GM23338 (cell line): Measurements from ENCODE around the gene NRDE2. TPM values are rescaled to one million over a fixed set of nuclear protein-coding genes. Genes with fewer than 3 reads are reported as not detected.

Source experiments
- ATAC-seq: fragments of 200-7000 bp; cut with Tn5 transposase; 3 replicates; pipeline ENCODE4 v1.9.1; 2020
- DNase-seq: peaks from one replicate; pipeline ENCODE4 v3.0.0-alpha.2; 2015; ENCODE audit warnings: low spot score
- H2AFZ ChIP-seq: fragments of 200-600 bp; sonication (generic); 2 replicates; pipeline ENCODE4 v1.8.0; 2016; ENCODE audit warnings: antibody characterized with exemption, mild to moderate bottlenecking, moderate library complexity
- H3F3A ChIP-seq: fragments of 200-600 bp; sonication (generic); replicated peaks from 2 replicates; pipeline ENCODE4 v1.8.0; 2017; ENCODE audit warnings: antibody characterized with exemption, mixed run types, low read depth
- H3K27ac ChIP-seq: fragments of 200-600 bp; sonication (generic); 2 replicates; pipeline ENCODE4 v1.6.1; 2016; ENCODE audit warnings: low read depth
- H3K27me3 ChIP-seq: fragments of 200-600 bp; sonication (generic); 2 replicates; pipeline ENCODE4 v1.8.0; 2016; ENCODE audit warnings: mild to moderate bottlenecking, mixed run types, moderate library complexity; ENCODE audit not compliant: insufficient read depth
- H3K36me3 ChIP-seq: fragments of 200-600 bp; sonication (generic); 2 replicates; pipeline ENCODE4 v1.8.0; 2016; ENCODE audit warnings: mild to moderate bottlenecking; ENCODE audit not compliant: insufficient read depth
- H3K4me1 ChIP-seq: fragments of 200-600 bp; sonication (generic); 2 replicates; pipeline ENCODE4 v1.8.0; 2016; ENCODE audit warnings: mild to moderate bottlenecking, moderate library complexity; ENCODE audit not compliant: insufficient read depth
- H3K4me2 ChIP-seq: fragments of 200-600 bp; sonication (generic); 2 replicates; pipeline ENCODE4 v1.7.1; 2017; ENCODE audit warnings: mixed run types
- H3K4me3 ChIP-seq: fragments of 200-600 bp; sonication (generic); 2 replicates; pipeline ENCODE4 v1.6.1; 2016; ENCODE audit warnings: mixed run types
- H3K79me2 ChIP-seq: fragments of 200-600 bp; sonication (generic); replicated peaks from 2 replicates; pipeline ENCODE4 v1.8.0; 2017; ENCODE audit warnings: mild to moderate bottlenecking; ENCODE audit not compliant: insufficient read depth
- H3K9me2 ChIP-seq: fragments of 200-600 bp; sonication (generic); 2 replicates; pipeline ENCODE4 v1.8.0; 2017; ENCODE audit not compliant: insufficient read depth
- H4K20me1 ChIP-seq: fragments of 200-600 bp; sonication (generic); replicated peaks from 2 replicates; pipeline ENCODE4 v1.8.0; 2017; ENCODE audit warnings: mild to moderate bottlenecking; ENCODE audit not compliant: insufficient read depth
- H3K27ac Mint-ChIP-seq: 2 replicates; pipeline ENCODE4 v1.8.0; 2020; ENCODE audit warnings: inconsistent platforms, mild to moderate bottlenecking, moderate library complexity, mixed read lengths
- H3K27me3 Mint-ChIP-seq: 3 replicates; pipeline ENCODE4 v1.8.0; 2022; ENCODE audit warnings: low read depth, mild to moderate bottlenecking, moderate library complexity, mixed read lengths, inconsistent platforms; ENCODE audit not compliant: insufficient read depth, poor library complexity
- H3K36me3 Mint-ChIP-seq: 3 replicates; pipeline ENCODE4 v1.8.0; 2021; ENCODE audit warnings: low read depth, mild to moderate bottlenecking, inconsistent platforms, moderate library complexity, mixed read lengths
- H3K4me1 Mint-ChIP-seq: 3 replicates; pipeline ENCODE4 v1.8.0; 2020; ENCODE audit warnings: mild to moderate bottlenecking, inconsistent platforms, mixed read lengths
- H3K4me3 Mint-ChIP-seq: 3 replicates; pipeline ENCODE4 v1.8.0; 2021; ENCODE audit warnings: moderate library complexity, mild to moderate bottlenecking, inconsistent platforms, mixed read lengths
- H3K9me3 Mint-ChIP-seq: 3 replicates; pipeline ENCODE4 v1.8.0; 2020; ENCODE audit warnings: moderate library complexity, mild to moderate bottlenecking, inconsistent platforms, mixed read lengths
- EZH2 ChIP-seq: fragments of 200-600 bp; sonication (generic); IDR thresholded peaks from one replicate; pipeline ENCODE4 v1.8.0; 2017; ENCODE audit warnings: antibody characterized with exemption, mild to moderate bottlenecking, low read depth; ENCODE audit not compliant: unreplicated experiment
- EZH2phosphoT487 ChIP-seq: fragments of 200-600 bp; sonication (generic); IDR thresholded peaks from one replicate; pipeline ENCODE4 v1.8.1; 2018; ENCODE audit warnings: antibody characterized with exemption; ENCODE audit not compliant: unreplicated experiment
- JUNB ChIP-seq: IDR thresholded peaks from one replicate; pipeline ENCODE4 v1.6.1; 2016; ENCODE audit warnings: antibody characterized with exemption; ENCODE audit not compliant: unreplicated experiment
- polyA plus RNA-seq: library from polyadenylated mRNA; unstranded; fragments of >200 nt; fragmentation: Nextera tagmentation; extraction: Ambion mirVana; gene quantifications from 2 replicates; pipeline ENCODE4 v1.2.1, GENCODE V29; 2016
- total RNA-seq: library from RNA; depleted of rRNA; stranded (reverse); fragments of >200 nt; shearing (Covaris generic); gene quantifications from 2 replicates; pipeline ENCODE4 v1.2.3, GENCODE V29; 2014
- TF ChIP-seq, protein P1 (sequence below): fragments of 250-450 bp; sonication (Bioruptor Pico); IDR thresholded peaks from 2 replicates; pipeline ENCODE4 v1.5.0; 2020; ENCODE audit warnings: mild to moderate bottlenecking, moderate library complexity
- TF ChIP-seq, protein P2 (sequence below), 2 experiments: fragments of 200-600 bp in 1 of 2; sonication (generic) in 1 of 2; conservative IDR thresholded peaks; 2 replicates each; pipeline versions ENCODE4 v1.5.1 to v1.6.1; 2016 to 2017; ENCODE audit warnings: antibody characterized with exemption in 2 of 2, low read depth in 2 of 2, mild to moderate bottlenecking in 2 of 2, moderate library complexity in 1 of 2

The NRDE2 gene
- total and polyA plus RNA-seq, 2 experiments from 2014 or later: 9.8 to 20.6 TPM

DNA sequence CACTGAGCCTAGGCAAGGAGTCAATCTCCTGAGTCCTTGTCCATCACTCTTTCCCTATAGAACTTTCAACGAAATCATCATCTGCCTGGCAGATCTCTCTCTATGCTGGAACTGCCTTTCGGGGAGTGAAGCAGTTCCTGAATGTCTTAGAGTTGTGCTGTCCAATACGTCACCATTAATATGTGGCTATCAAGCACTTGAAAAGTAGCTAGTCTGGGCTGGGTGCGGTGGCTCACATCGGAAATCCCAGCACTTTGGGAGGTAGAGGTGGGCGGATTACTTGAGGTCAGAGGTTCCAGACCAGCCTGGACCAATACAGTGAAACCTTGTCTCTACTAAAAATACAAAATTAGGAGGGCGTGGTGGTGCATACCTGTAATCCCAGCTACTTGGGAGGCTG, 35.1 kb downstream of the NRDE2 start (continued):
- TF ChIP-seq, protein P1, sequence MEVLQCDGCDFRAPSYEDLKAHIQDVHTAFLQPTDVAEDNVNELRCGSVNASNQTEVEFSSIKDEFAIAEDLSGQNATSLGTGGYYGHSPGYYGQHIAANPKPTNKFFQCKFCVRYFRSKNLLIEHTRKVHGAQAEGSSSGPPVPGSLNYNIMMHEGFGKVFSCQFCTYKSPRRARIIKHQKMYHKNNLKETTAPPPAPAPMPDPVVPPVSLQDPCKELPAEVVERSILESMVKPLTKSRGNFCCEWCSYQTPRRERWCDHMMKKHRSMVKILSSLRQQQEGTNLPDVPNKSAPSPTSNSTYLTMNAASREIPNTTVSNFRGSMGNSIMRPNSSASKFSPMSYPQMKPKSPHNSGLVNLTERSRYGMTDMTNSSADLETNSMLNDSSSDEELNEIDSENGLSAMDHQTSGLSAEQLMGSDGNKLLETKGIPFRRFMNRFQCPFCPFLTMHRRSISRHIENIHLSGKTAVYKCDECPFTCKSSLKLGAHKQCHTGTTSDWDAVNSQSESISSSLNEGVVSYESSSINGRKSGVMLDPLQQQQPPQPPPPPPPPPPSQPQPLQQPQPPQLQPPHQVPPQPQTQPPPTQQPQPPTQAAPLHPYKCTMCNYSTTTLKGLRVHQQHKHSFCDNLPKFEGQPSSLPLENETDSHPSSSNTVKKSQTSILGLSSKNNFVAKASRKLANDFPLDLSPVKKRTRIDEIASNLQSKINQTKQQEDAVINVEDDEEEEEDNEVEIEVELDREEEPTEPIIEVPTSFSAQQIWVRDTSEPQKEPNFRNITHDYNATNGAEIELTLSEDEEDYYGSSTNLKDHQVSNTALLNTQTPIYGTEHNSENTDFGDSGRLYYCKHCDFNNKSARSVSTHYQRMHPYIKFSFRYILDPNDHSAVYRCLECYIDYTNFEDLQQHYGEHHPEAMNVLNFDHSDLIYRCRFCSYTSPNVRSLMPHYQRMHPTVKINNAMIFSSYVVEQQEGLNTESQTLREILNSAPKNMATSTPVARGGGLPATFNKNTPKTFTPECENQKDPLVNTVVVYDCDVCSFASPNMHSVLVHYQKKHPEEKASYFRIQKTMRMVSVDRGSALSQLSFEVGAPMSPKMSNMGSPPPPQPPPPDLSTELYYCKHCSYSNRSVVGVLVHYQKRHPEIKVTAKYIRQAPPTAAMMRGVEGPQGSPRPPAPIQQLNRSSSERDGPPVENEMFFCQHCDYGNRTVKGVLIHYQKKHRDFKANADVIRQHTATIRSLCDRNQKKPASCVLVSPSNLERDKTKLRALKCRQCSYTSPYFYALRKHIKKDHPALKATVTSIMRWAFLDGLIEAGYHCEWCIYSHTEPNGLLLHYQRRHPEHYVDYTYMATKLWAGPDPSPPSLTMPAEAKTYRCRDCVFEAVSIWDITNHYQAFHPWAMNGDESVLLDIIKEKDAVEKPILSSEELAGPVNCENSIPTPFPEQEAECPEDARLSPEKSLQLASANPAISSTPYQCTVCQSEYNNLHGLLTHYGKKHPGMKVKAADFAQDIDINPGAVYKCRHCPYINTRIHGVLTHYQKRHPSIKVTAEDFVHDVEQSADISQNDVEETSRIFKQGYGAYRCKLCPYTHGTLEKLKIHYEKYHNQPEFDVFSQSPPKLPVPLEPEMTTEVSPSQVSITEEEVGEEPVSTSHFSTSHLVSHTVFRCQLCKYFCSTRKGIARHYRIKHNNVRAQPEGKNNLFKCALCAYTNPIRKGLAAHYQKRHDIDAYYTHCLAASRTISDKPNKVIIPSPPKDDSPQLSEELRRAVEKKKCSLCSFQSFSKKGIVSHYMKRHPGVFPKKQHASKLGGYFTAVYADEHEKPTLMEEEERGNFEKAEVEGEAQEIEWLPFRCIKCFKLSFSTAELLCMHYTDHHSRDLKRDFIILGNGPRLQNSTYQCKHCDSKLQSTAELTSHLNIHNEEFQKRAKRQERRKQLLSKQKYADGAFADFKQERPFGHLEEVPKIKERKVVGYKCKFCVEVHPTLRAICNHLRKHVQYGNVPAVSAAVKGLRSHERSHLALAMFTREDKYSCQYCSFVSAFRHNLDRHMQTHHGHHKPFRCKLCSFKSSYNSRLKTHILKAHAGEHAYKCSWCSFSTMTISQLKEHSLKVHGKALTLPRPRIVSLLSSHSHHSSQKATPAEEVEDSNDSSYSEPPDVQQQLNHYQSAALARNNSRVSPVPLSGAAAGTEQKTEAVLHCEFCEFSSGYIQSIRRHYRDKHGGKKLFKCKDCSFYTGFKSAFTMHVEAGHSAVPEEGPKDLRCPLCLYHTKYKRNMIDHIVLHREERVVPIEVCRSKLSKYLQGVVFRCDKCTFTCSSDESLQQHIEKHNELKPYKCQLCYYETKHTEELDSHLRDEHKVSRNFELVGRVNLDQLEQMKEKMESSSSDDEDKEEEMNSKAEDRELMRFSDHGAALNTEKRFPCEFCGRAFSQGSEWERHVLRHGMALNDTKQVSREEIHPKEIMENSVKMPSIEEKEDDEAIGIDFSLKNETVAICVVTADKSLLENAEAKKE (CRISPR knock-in tag): no peak
- TF ChIP-seq, protein P2, sequence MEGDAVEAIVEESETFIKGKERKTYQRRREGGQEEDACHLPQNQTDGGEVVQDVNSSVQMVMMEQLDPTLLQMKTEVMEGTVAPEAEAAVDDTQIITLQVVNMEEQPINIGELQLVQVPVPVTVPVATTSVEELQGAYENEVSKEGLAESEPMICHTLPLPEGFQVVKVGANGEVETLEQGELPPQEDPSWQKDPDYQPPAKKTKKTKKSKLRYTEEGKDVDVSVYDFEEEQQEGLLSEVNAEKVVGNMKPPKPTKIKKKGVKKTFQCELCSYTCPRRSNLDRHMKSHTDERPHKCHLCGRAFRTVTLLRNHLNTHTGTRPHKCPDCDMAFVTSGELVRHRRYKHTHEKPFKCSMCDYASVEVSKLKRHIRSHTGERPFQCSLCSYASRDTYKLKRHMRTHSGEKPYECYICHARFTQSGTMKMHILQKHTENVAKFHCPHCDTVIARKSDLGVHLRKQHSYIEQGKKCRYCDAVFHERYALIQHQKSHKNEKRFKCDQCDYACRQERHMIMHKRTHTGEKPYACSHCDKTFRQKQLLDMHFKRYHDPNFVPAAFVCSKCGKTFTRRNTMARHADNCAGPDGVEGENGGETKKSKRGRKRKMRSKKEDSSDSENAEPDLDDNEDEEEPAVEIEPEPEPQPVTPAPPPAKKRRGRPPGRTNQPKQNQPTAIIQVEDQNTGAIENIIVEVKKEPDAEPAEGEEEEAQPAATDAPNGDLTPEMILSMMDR (conservative IDR thresholded peaks at IDR 0.05; ENCODE audit: low read depth in 2 of 2): no peak
- no peak for TF ChIP-seq EZH2

DNA sequence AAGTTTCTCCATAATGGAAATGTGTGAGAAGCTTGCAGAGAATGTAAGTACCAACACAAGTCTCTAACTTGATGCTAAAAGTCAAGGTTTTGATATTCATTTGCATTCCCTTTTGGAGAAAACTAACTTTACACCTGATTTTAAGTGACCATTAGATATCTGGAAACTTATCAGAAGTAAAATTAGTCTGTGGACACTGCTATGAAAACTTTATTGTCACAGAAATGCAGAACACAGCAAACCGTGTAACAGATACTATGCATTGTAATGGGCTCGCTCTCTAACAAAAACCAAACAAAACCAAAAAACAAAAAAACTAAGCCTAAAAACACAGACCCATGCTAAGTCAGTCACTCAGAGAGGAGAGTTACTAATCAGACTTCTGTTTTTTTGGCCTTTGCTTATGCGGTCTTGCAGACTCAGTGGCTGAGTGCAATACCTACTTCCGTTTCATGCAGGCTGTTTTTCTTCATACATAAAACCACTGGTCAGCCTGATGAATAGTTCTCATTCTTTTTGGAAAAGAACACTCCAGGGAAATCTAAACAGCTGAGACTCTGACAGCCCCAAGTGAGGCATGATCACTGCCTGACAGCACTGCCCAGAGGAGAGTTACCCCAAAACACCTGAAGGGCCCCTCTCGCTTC, 35.7 kb downstream of the NRDE2 start:
- no peak overlapping the region for H3K4me3 ChIP-seq
- peaks cover 1% of the 10 kb centered on the region; the same call in 1 of the 2 replicates for H3K4me1 ChIP-seq
- H3K79me2 ChIP-seq: no peaks in the 10 kb centered on the region
- DNase-seq (no peak), ATAC-seq (no peak)
- Mint-ChIP-seq H3K4me1 (peaks cover 12% of the 10 kb centered on the region), H3K9me3 (peaks cover 7% of the 10 kb centered on the region), H3K27me3 (peaks cover 5% of the 10 kb centered on the region), H3K27ac (no peak overlapping the region), H3K4me3 (no peak overlapping the region), H3K36me3 (peaks cover 41% of the 10 kb centered on the region)
- peaks cover 3% of the 10 kb centered on the region; the same call in 1 of the 2 replicates for H3K36me3 ChIP-seq
- 0 out of 2 replicates have a peak, but pooled peaks cover 3% of the 10 kb centered on the region for H4K20me1 ChIP-seq
- no peaks in the 10 kb centered on the region for H3K27me3 ChIP-seq
- TF ChIP-seq EZH2phosphoT487 (no peak), JUNB (no peak)
- H2AFZ ChIP-seq: no peak overlapping the region
- no peak overlapping the region for H3K27ac ChIP-seq
- no peak overlapping the region for H3K4me2 ChIP-seq
- H3F3A ChIP-seq: 0 out of 2 replicates have a peak, but pooled peaks cover 1% of the 10 kb centered on the region
- no peaks in the 10 kb centered on the region for H3K9me2 ChIP-seq
